GM12878 (cell line): ENCODE results near the gene METTL15. TPM values are rescaled to one million over a fixed set of nuclear protein-coding genes. Genes with fewer than 3 reads are reported as not detected.

Source experiments
- ATAC-seq: fragments of 200-7000 bp; cut with Tn5 transposase; 3 replicates; pipeline ENCODE4 v1.9.1; 2020; ENCODE audit warnings: mild to moderate bottlenecking, moderate library complexity
- BruUV-seq: library from RNA; stranded (reverse); fragments of 400-500 nt; replicated peaks from 2 replicates; lab custom pipeline; 2021; lab: Mats Ljungman, UMichigan
- CTCF ChIA-PET: fragments of 300-600 bp; sonication (Branson Sonifier 250); formaldehyde crosslinking; extraction: SDS; loops from one replicate; lab custom pipeline; 2021; ENCODE audit warnings: inconsistent platforms; lab: Yijun Ruan, JAX
- POLR2A ChIA-PET: fragments of 350-600 bp; formaldehyde crosslinking; extraction: SDS; loops from one replicate; lab custom pipeline; 2021; ENCODE audit warnings: inconsistent platforms; lab: Charles Lee
- RAD21 ChIA-PET: fragments of 300-600 bp; sonication (Branson Sonifier 250); formaldehyde crosslinking; loops from one replicate; lab custom pipeline; 2023; ENCODE audit warnings: antibody characterized with exemption; ENCODE audit not compliant: unreplicated experiment; lab: Charles Lee
- SMC1A ChIA-PET: fragments of 300-600 bp; sonication (Branson Sonifier 250); formaldehyde crosslinking; loops from one replicate; lab custom pipeline; 2023; ENCODE audit not compliant: unreplicated experiment, uncharacterized antibody; lab: Charles Lee
- DNase-seq: peaks from one replicate; pipeline ENCODE4 v3.0.0-alpha.2; 2011; ENCODE audit warnings: low read depth, low spot score
- FAIRE-seq: peaks from 3 replicates; lab custom pipeline; 2011; peaks lifted over from hg19 to GRCh38; lab: Jason Lieb, UNC
- H2AFZ ChIP-seq: 2 replicates; pipeline ENCODE4 v1.6.0; 2011; ENCODE audit warnings: low read depth, low read length, control low read depth; ENCODE audit not compliant: control insufficient read depth
- H3K27ac ChIP-seq: 2 replicates; pipeline ENCODE4 v1.5.1; 2011; ENCODE audit warnings: control low read depth; ENCODE audit not compliant: control insufficient read depth, insufficient read depth
- H3K27me3 ChIP-seq, 2 experiments: replicated peaks in 1 of 2; 2 replicates each; pipeline versions ENCODE4 v1.6.0 to v1.6.1; 2011; ENCODE audit warnings: low read length in 1 of 2; ENCODE audit not compliant: control insufficient read depth in 2 of 2, insufficient read depth in 2 of 2
- H3K36me3 ChIP-seq, 2 experiments: 2 replicates each; pipeline ENCODE4 v1.5.1; 2011; ENCODE audit warnings: low read length in 1 of 2; ENCODE audit not compliant: control insufficient read depth in 2 of 2, insufficient read depth in 2 of 2
- H3K4me1 ChIP-seq: 2 replicates; pipeline ENCODE4 v1.6.1; 2011; ENCODE audit warnings: mild to moderate bottlenecking, low read length, moderate library complexity, mixed read lengths; ENCODE audit not compliant: control insufficient read depth, insufficient read depth
- H3K4me2 ChIP-seq: 2 replicates; pipeline ENCODE4 v1.6.0; 2011; ENCODE audit warnings: control low read depth; ENCODE audit not compliant: control insufficient read depth, insufficient read depth
- H3K4me3 ChIP-seq: fragments of 200-600 bp; sonication (generic); 2 replicates; pipeline ENCODE4 v1.5.1; 2016
- H3K79me2 ChIP-seq: 2 replicates; pipeline ENCODE4 v1.6.0; 2011; ENCODE audit warnings: low read length; ENCODE audit not compliant: control insufficient read depth, insufficient read depth
- H3K9ac ChIP-seq: 2 replicates; pipeline ENCODE4 v1.8.0; 2011; ENCODE audit warnings: low read length, control low read depth, mixed read lengths; ENCODE audit not compliant: control insufficient read depth, insufficient read depth
- H3K9me3 ChIP-seq: replicated peaks from 3 replicates; pipeline ENCODE4 v1.5.1; 2011; ENCODE audit warnings: mild to moderate bottlenecking, low read length; ENCODE audit not compliant: control insufficient read depth, insufficient read depth
- H4K20me1 ChIP-seq: 2 replicates; pipeline ENCODE4 v1.6.0; 2011; ENCODE audit not compliant: control insufficient read depth, insufficient read depth
- CBX3 ChIP-seq: fragments of 200-600 bp; sonication (generic); IDR thresholded peaks from 2 replicates; pipeline ENCODE4 v1.6.1; 2016; ENCODE audit warnings: low read depth, borderline replicate concordance
- IRF4 ChIP-seq: IDR thresholded peaks from 2 replicates; pipeline ENCODE4 v1.6.1; 2011; ENCODE audit warnings: low read depth, low read length
- MEF2A ChIP-seq: IDR thresholded peaks from 2 replicates; pipeline ENCODE4 v1.6.1; 2011; ENCODE audit warnings: low read depth, mild to moderate bottlenecking, low read length, moderate library complexity; ENCODE audit not compliant: insufficient read depth
- MEF2B ChIP-seq: fragments of 450-650 bp; IDR thresholded peaks from 2 replicates; pipeline ENCODE4 v1.6.1; 2018; ENCODE audit warnings: mild to moderate bottlenecking, moderate library complexity; ENCODE audit not compliant: partially characterized antibody, poor library complexity, severe bottlenecking
- MTA3 ChIP-seq: IDR thresholded peaks from 2 replicates; pipeline ENCODE4 v1.6.1; 2012; ENCODE audit warnings: low read length, inconsistent platforms, borderline replicate concordance
- MXI1 ChIP-seq: fragments of 150-350 bp; IDR thresholded peaks from 2 replicates; pipeline ENCODE4 v1.6.1; 2011; ENCODE audit warnings: low read depth, mild to moderate bottlenecking, inconsistent platforms, low read length, improper control_type of control experiment
- MYC ChIP-seq: IDR thresholded peaks from 2 replicates; pipeline ENCODE4 v1.6.1; 2011; ENCODE audit warnings: mild to moderate bottlenecking, low read length, moderate library complexity, inconsistent platforms; ENCODE audit not compliant: insufficient read depth, insufficient replicate concordance, insufficient read length, severe bottlenecking
- NFXL1 ChIP-seq: fragments of 450-650 bp; IDR thresholded peaks from 2 replicates; pipeline ENCODE4 v1.6.1; 2017; ENCODE audit warnings: antibody characterized with exemption, mild to moderate bottlenecking, borderline replicate concordance
- NFYA ChIP-seq: IDR thresholded peaks from 2 replicates; pipeline ENCODE4 v1.6.1; 2011; ENCODE audit warnings: low read depth, mild to moderate bottlenecking, low read length, improper control_type of control experiment, borderline replicate concordance
- NR2C2 ChIP-seq: IDR thresholded peaks from 2 replicates; pipeline ENCODE4 v1.6.1; 2011; ENCODE audit warnings: borderline replicate concordance, low read depth; ENCODE audit not compliant: control insufficient read depth, insufficient read length
- POLR2AphosphoS5 ChIP-seq: IDR thresholded peaks from 2 replicates; pipeline ENCODE4 v1.6.1; 2011; ENCODE audit warnings: mild to moderate bottlenecking, low read length, inconsistent platforms
- PRDM15 ChIP-seq: fragments of 450-650 bp; formaldehyde crosslinking; IDR thresholded peaks from 2 replicates; pipeline ENCODE4 v1.4.0; 2020; ENCODE audit warnings: mild to moderate bottlenecking, moderate library complexity
- RAD51 ChIP-seq: fragments of 450-650 bp; IDR thresholded peaks from 2 replicates; pipeline ENCODE4 v1.6.1; 2016; ENCODE audit warnings: moderate library complexity, mild to moderate bottlenecking, inconsistent platforms
- SIN3A ChIP-seq: IDR thresholded peaks from 2 replicates; pipeline ENCODE4 v1.6.1; 2012; ENCODE audit warnings: low read depth, low read length, improper control_type of control experiment
- WRNIP1 ChIP-seq: IDR thresholded peaks from 2 replicates; pipeline ENCODE4 v1.6.1; 2011; ENCODE audit warnings: low read depth, low read length, improper control_type of control experiment, borderline replicate concordance
- WGBS: methylation state at CpG from one replicate; pipeline ENCODE4 v1.1.6; 2016; ENCODE audit warnings: low lambda C conversion rate; ENCODE audit not compliant: insufficient replicate concordance, insufficient coverage; ENCODE audit errors: missing lambda C conversion rate; 5-methylcytosine and 5-hydroxymethylcytosine counted together
- in situ Hi-C: fragments of 300-500 bp; cut with MboI; formaldehyde crosslinking; loops from 9 replicates; pipeline ENCODE4 v1.14.3; 2018; ENCODE audit warnings: mixed read lengths
- intact Hi-C: fragments of 100-400 bp; cut with micrococcal nuclease; formaldehyde crosslinking; loops from one replicate; pipeline ENCODE4 v1.14.2; 2022; ENCODE audit not compliant: unreplicated experiment
- polyA plus RNA-seq, 11 experiments: library from polyadenylated mRNA; depleted of rRNA in 4 of 11; unstranded in 6 of 11; stranded (reverse) in 5 of 11; fragments of >200 nt; fragmentation: Nextera tagmentation in 4 of 11; fragmentation: Illumina TruSeq in 1 of 11; extraction: Ambion mirVana in 4 of 11; extraction: Trizol in 1 of 11; gene quantifications; 1 replicate in 1 of 11; 2 replicates in 10 of 11; pipeline versions ENCODE4 v1.2.1 to v1.2.3, GENCODE V29; 2011 to 2016; ENCODE audit warnings: inconsistent platforms in 2 of 11, missing spikeins in 2 of 11, low read depth in 1 of 11
- total RNA-seq, 4 experiments: library from RNA; depleted of rRNA in 3 of 4; stranded (reverse); fragments of >200 nt in 3 of 4; fragmentation: Illumina TruSeq in 1 of 4; extraction: Trizol in 1 of 4; gene quantifications; 2 replicates each; pipeline versions ENCODE4 v1.2.1 to v1.2.3, GENCODE V29; 2013 to 2021
- TF ChIP-seq, protein P1 (sequence below): IDR thresholded peaks from 2 replicates; pipeline ENCODE4 v1.6.1; 2011; ENCODE audit warnings: low read depth, low read length, improper control_type of control experiment, borderline replicate concordance
- TF ChIP-seq, protein P2 (sequence below): fragments of 450-650 bp; IDR thresholded peaks from 2 replicates; pipeline ENCODE4 v1.6.1; 2017; ENCODE audit warnings: low read depth, mild to moderate bottlenecking, moderate library complexity
- TF ChIP-seq, protein P3 (sequence below): fragments of 450-650 bp; IDR thresholded peaks from 2 replicates; pipeline ENCODE4 v1.6.1; 2017; ENCODE audit warnings: borderline replicate concordance

The METTL15 gene
- total and polyA plus RNA-seq, 10 of the 15 experiments (the other 5 are each of a cell fraction or from before 2014, with no cell fraction given) = 7.9 to 16.9 (median 14.4) TPM

DNA sequence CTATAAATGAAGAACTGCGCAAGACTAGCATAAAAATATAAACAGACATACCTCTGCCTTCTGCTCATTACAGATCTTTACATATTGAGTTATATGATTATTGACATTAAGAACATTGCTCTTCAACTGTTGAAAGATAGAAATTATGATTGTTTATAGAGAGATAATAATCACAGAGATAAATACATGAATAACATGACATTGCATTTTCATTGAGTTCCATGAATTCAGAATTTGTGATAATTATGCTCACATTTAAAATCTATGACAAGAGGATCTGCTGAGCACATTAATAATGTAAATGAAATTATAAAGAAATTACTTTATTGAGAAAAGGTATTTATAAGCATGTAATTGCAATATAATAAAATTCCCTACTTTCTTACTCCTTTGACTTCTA is 25.1 kb upstream of the METTL15 start:
- no TSS peak for BruUV-seq
- Histone ChIP-seq H3K4me1 (no peaks in the 10 kb centered on the region), H3K27me3 (no peaks in the 10 kb centered on the region), H3K36me3 (peaks cover 1 to 3% of the 10 kb centered on the region in 2 experiments; a peak in 3 of 4 replicates), H3K4me2 (no peak overlapping the region), H3K27ac (no peak overlapping the region), H3K79me2 (no peaks in the 10 kb centered on the region), H2AFZ (no peak overlapping the region), H3K4me3 (no peak overlapping the region), H3K9me3 (no peaks in the 10 kb centered on the region), H4K20me1 (no peaks in the 10 kb centered on the region), H3K9ac (no peak overlapping the region)
- in situ Hi-C loops = no loop called here
- ChIA-PET RAD21 (no interaction called here), POLR2A (no interaction called here), SMC1A (no interaction called here), CTCF (no interaction called here)
- 100% methylated on average over 1 of the region's 1 CpG for WGBS
- no peak for DNase-seq
- intact Hi-C loops = no loop called here
- FAIRE-seq = no peak
- ATAC-seq = no peak
- TF ChIP-seq, protein P1, sequence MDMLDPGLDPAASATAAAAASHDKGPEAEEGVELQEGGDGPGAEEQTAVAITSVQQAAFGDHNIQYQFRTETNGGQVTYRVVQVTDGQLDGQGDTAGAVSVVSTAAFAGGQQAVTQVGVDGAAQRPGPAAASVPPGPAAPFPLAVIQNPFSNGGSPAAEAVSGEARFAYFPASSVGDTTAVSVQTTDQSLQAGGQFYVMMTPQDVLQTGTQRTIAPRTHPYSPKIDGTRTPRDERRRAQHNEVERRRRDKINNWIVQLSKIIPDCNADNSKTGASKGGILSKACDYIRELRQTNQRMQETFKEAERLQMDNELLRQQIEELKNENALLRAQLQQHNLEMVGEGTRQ = no peak
- TF ChIP-seq MXI1 = no peak
- no peak for TF ChIP-seq CBX3
- no peak for TF ChIP-seq NFXL1
- TF ChIP-seq MEF2A = no peak
- TF ChIP-seq MEF2B = no peak
- no peak for TF ChIP-seq PRDM15 (CRISPR knock-in tag)
- TF ChIP-seq NFYA = no peak
- TF ChIP-seq, protein P2, sequence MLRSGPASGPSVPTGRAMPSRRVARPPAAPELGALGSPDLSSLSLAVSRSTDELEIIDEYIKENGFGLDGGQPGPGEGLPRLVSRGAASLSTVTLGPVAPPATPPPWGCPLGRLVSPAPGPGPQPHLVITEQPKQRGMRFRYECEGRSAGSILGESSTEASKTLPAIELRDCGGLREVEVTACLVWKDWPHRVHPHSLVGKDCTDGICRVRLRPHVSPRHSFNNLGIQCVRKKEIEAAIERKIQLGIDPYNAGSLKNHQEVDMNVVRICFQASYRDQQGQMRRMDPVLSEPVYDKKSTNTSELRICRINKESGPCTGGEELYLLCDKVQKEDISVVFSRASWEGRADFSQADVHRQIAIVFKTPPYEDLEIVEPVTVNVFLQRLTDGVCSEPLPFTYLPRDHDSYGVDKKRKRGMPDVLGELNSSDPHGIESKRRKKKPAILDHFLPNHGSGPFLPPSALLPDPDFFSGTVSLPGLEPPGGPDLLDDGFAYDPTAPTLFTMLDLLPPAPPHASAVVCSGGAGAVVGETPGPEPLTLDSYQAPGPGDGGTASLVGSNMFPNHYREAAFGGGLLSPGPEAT = no peak
- no peak for TF ChIP-seq SIN3A
- TF ChIP-seq NR2C2 = no peak
- TF ChIP-seq, protein P3, sequence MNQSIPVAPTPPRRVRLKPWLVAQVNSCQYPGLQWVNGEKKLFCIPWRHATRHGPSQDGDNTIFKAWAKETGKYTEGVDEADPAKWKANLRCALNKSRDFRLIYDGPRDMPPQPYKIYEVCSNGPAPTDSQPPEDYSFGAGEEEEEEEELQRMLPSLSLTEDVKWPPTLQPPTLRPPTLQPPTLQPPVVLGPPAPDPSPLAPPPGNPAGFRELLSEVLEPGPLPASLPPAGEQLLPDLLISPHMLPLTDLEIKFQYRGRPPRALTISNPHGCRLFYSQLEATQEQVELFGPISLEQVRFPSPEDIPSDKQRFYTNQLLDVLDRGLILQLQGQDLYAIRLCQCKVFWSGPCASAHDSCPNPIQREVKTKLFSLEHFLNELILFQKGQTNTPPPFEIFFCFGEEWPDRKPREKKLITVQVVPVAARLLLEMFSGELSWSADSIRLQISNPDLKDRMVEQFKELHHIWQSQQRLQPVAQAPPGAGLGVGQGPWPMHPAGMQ = no peak
- no peak for TF ChIP-seq MYC
- TF ChIP-seq POLR2AphosphoS5 = no peak
- TF ChIP-seq IRF4 = no peak
- no peak for TF ChIP-seq RAD51
- TF ChIP-seq WRNIP1 = no peak
- no peak for TF ChIP-seq MTA3
